Naive thymus-derived CD8-positive, alpha-beta T cell (primary cell): ENCODE results near the gene UFD1. TPM values are rescaled to one million over a fixed set of nuclear protein-coding genes. Genes with fewer than 3 reads are reported as not detected.
A peak's percentile ranks its signal among the peaks of the same experiment; 100 is the strongest.
"Not testable (repeated sequence)": the region's sequence is repeated elsewhere in the genome, so short reads cannot be mapped to it uniquely, and the experiment has no call there.

Experiments
- ATAC-seq, 2 donors: fragments of 150-1000 bp; cut with Tn5 transposase in 1 of 2; sonication (Bioruptor Pico), chemical (Tn5 transposase) in 1 of 2; 1 replicate in 1 of 2; 2 replicates in 1 of 2; pipeline ENCODE4 v1.10.0; 2021; ENCODE audit warnings: mild to moderate bottlenecking in 2 of 2, moderate library complexity in 2 of 2
- POLR2A ChIA-PET: fragments of 350-600 bp; sonication (Branson Sonifier 250); formaldehyde crosslinking; loops from one replicate; lab custom pipeline; 2021; ENCODE audit warnings: antibody characterized with exemption; lab: Charles Lee
- DNase-seq, 10 donors: peaks; one replicate each; pipeline versions ENCODE4 v3.0.0 to v3.0.0-alpha.2; 2020 to 2022
- H3K27ac Mint-ChIP-seq, 10 donors: one replicate each; pipeline ENCODE4 v1.8.0; 2020 to 2022; ENCODE audit warnings: mild to moderate bottlenecking in 10 of 10, mixed read lengths in 10 of 10, moderate library complexity in 4 of 10, inconsistent platforms in 1 of 10
- H3K27me3 Mint-ChIP-seq, 5 donors: one replicate each; pipeline ENCODE4 v1.8.0; 2021 to 2022; ENCODE audit warnings: mixed read lengths in 5 of 5
- H3K36me3 Mint-ChIP-seq, 3 donors: one replicate each; pipeline ENCODE4 v1.8.0; 2020 to 2022; ENCODE audit warnings: mixed read lengths in 3 of 3, mild to moderate bottlenecking in 2 of 3, inconsistent platforms in 1 of 3
- H3K4me1 Mint-ChIP-seq, 4 donors: one replicate each; pipeline ENCODE4 v1.8.0; 2021 to 2022; ENCODE audit warnings: mixed read lengths in 4 of 4
- H3K4me3 Mint-ChIP-seq, 10 donors: one replicate each; pipeline ENCODE4 v1.8.0; 2020 to 2022; ENCODE audit warnings: mild to moderate bottlenecking in 10 of 10, mixed read lengths in 10 of 10, moderate library complexity in 6 of 10, inconsistent platforms in 1 of 10
- H3K9me3 Mint-ChIP-seq, 9 donors: one replicate each; pipeline ENCODE4 v1.8.0; 2020 to 2022; ENCODE audit warnings: mixed read lengths in 9 of 9, mild to moderate bottlenecking in 3 of 9, inconsistent platforms in 1 of 9, moderate library complexity in 1 of 9
- polyA plus RNA-seq, 3 donors: library from polyadenylated mRNA; unstranded; fragments of 300-500 nt; fragmentation: Illumina TruSeq; gene quantifications; one replicate each; pipeline ENCODE4 v1.2.3, GENCODE V29; 2021
- total RNA-seq, 8 experiments: library from RNA in 2 of 8; stranded (reverse) in 2 of 8; gene quantifications; one replicate each; pipeline ENCODE4 v1.2.3 and lab custom pipeline; 2021 to 2026

The UFD1 gene
- total and polyA plus RNA-seq, 5 experiments from 2014 or later, result 50.2 to 80.9 (median 73.1) TPM

- DNase-seq, result no peak
- H3K36me3 Mint-ChIP-seq, result peaks cover 0 to 38% (median under 1%) of the 10 kb centered on the region in 3 donors
These were observed 30.1 kb downstream of the UFD1 start for GRCh38 chr22:19448739-19449421.

GRCh38 chr22:19448076-19448607 is 30.9 kb downstream of the UFD1 start:
- peak; percentile 13 to 32 for ATAC-seq
- peak overlapping the region; percentile 87 to 99 (median 96) for H3K27ac Mint-ChIP-seq
- POLR2A ChIA-PET, result interaction anchor here (0.7 to 5.3 kb wide), 6 partner anchors 15 to 304 kb away, joined by 3 to 105 read pairs (median 4); partner anchors contain the start of genes CDC45, ESS2, HIRA and MRPL40

More at GRCh38 chr22:19448739-19449421, 30.1 kb downstream of the UFD1 start:
- no peak for ATAC-seq
- peaks cover 19 to 42% (median 37%) of the 10 kb centered on the region in 4 donors for H3K4me1 Mint-ChIP-seq
- peak overlapping the region; percentile 39 to 98 (median 93) for H3K4me3 Mint-ChIP-seq
- POLR2A ChIA-PET, result no interaction called here
- H3K27ac Mint-ChIP-seq, result peak overlapping the region in 8 of 10 donors; percentile 65 to 98 (median 92)
- H3K27me3 Mint-ChIP-seq, result no peaks in the 10 kb centered on the region
- no peaks in the 10 kb centered on the region for H3K9me3 Mint-ChIP-seq

GRCh38 chr22:19447330-19448075 is 31.5 kb downstream of the UFD1 start, which contains the start of gene C22orf39:
Gene C22orf39, minus strand, starts transcription at chr22:19447711. Its CDS starts 23 bp downstream, at chr22:19447688.
- POLR2A ChIA-PET, result interaction anchor here (0.6 to 5.3 kb wide), 9 partner anchors 15 to 1555 kb away, joined by 3 to 105 read pairs (median 3); partner anchors contain the start of genes CDC45, ESS2, HIRA and MRPL40

More at GRCh38 chr22:19448076-19448607, 30.9 kb downstream of the UFD1 start:
- Mint-ChIP-seq H3K36me3 (peaks cover 0 to 37% (median 0%) of the 10 kb centered on the region in 3 donors), H3K27me3 (no peaks in the 10 kb centered on the region), H3K4me3 (peak overlapping the region; percentile 88 to 98 (median 94)), H3K4me1 (peaks cover 18 to 50% (median 42%) of the 10 kb centered on the region in 4 donors), H3K9me3 (no peaks in the 10 kb centered on the region)
- peak in 3 of 10 donors; percentile 10 to 26 (median 11) for DNase-seq

GRCh38 chr22:19446603-19447329 is 32.2 kb downstream of the UFD1 start:
- DNase-seq (peak in 1 of 10 donors; percentile 15), ATAC-seq (peak in 1 of 2 donors; percentile 41)
- H3K4me3 Mint-ChIP-seq, result peak overlapping the region; percentile 88 to 98 (median 94)
- H3K27me3 Mint-ChIP-seq, result no peaks in the 10 kb centered on the region
- peaks cover 0 to 41% (median 0%) of the 10 kb centered on the region in 3 donors for H3K36me3 Mint-ChIP-seq
- POLR2A ChIA-PET, result interaction anchor here (0.6 to 5.3 kb wide), 7 partner anchors 14 to 1555 kb away, joined by 3 to 105 read pairs (median 4); partner anchors contain the start of genes CDC45, ESS2, HIRA and MRPL40
- peaks cover 20 to 57% (median 49%) of the 10 kb centered on the region in 4 donors for H3K4me1 Mint-ChIP-seq
- H3K27ac Mint-ChIP-seq, result peak overlapping the region; percentile 84 to 97 (median 95)
- no peaks in the 10 kb centered on the region for H3K9me3 Mint-ChIP-seq

More at GRCh38 chr22:19447330-19448075, 31.5 kb downstream of the UFD1 start, which contains the start of gene C22orf39:
- H3K27me3 Mint-ChIP-seq, result no peaks in the 10 kb centered on the region
- ATAC-seq (peak; percentile 91 to 92), DNase-seq (peak; percentile 77 to 94 (median 88))
- peaks cover 0 to 37% (median 0%) of the 10 kb centered on the region in 3 donors for H3K36me3 Mint-ChIP-seq
- no peaks in the 10 kb centered on the region for H3K9me3 Mint-ChIP-seq
- peaks cover 18 to 54% (median 45%) of the 10 kb centered on the region in 4 donors for H3K4me1 Mint-ChIP-seq
- peak within 1 kb of the TSS; percentile 87 to 99 (median 96) for H3K27ac Mint-ChIP-seq
- H3K4me3 Mint-ChIP-seq, result peak within 1 kb of the TSS; percentile 88 to 98 (median 94)

- Mint-ChIP-seq H3K4me1 (peaks cover 21 to 64% (median 50%) of the 10 kb centered on the region in 4 donors), H3K27ac (peak overlapping the region in 9 of 10 donors; percentile 13 to 89 (median 53))
These were observed 33.6 kb downstream of the UFD1 start for GRCh38 chr22:19445279-19445982.

GRCh38 chr22:19443544-19444211 is 35.3 kb downstream of the UFD1 start:
- Mint-ChIP-seq H3K9me3 (no peaks in the 10 kb centered on the region), H3K27me3 (no peaks in the 10 kb centered on the region), H3K27ac (peak overlapping the region in 5 of 10 donors; percentile 2 to 56 (median 14)), H3K4me1 (peaks cover 22 to 66% (median 45%) of the 10 kb centered on the region in 4 donors), H3K4me3 (peak overlapping the region in 1 of 10 donors; percentile 12), H3K36me3 (peaks cover 0 to 41% (median 0%) of the 10 kb centered on the region in 3 donors)
- ATAC-seq, result no peak
- POLR2A ChIA-PET, result interaction anchor here (0.6 to 5.3 kb wide), 2 partner anchors 11 to 451 kb away, joined by 3 to 105 read pairs; partner anchors contain the start of genes HIRA and MRPL40
- no peak for DNase-seq

More at GRCh38 chr22:19445279-19445982, 33.6 kb downstream of the UFD1 start:
- Mint-ChIP-seq H3K36me3 (peaks cover 0 to 36% (median 0%) of the 10 kb centered on the region in 3 donors), H3K4me3 (peak overlapping the region in 7 of 10 donors; percentile 5 to 67 (median 47))
- not testable (repeated sequence) for H3K9me3 Mint-ChIP-seq, H3K27me3 Mint-ChIP-seq, ATAC-seq, DNase-seq
- POLR2A ChIA-PET, result interaction anchor here (5.3 kb wide), 1 partner anchor 13 kb away, joined by 105 read pairs; the partner anchor contains the start of genes HIRA and MRPL40

- Mint-ChIP-seq H3K27ac (peak overlapping the region in 4 of 10 donors; percentile 1 to 71 (median 18)), H3K36me3 (peaks cover 0 to 48% (median 0%) of the 10 kb centered on the region in 3 donors), H3K4me1 (peaks cover 21 to 52% (median 39%) of the 10 kb centered on the region in 4 donors), H3K4me3 (no peak overlapping the region), H3K9me3 (no peaks in the 10 kb centered on the region), H3K27me3 (no peaks in the 10 kb centered on the region)
- ATAC-seq, result no peak
- POLR2A ChIA-PET, result no interaction called here
- DNase-seq, result no peak
These were observed 36.8 kb downstream of the UFD1 start for GRCh38 chr22:19442166-19442565.

- Mint-ChIP-seq H3K9me3 (no peaks in the 10 kb centered on the region), H3K27ac (peak overlapping the region in 4 of 10 donors; percentile 19 to 71 (median 44)), H3K36me3 (peaks cover 0 to 61% (median 0%) of the 10 kb centered on the region in 3 donors), H3K27me3 (no peaks in the 10 kb centered on the region), H3K4me1 (peaks cover 12 to 39% (median 30%) of the 10 kb centered on the region in 4 donors), H3K4me3 (no peak overlapping the region)
- ATAC-seq (no peak), DNase-seq (no peak)
- POLR2A ChIA-PET, result interaction anchor here (0.8 kb wide), 1 partner anchor 29 kb away, joined by 3 read pairs; no protein-coding TSS in a partner anchor
These were observed 38.4 kb downstream of the UFD1 start for GRCh38 chr22:19440411-19441195.

- H3K36me3 Mint-ChIP-seq, result peaks cover 0 to 69% (median 0%) of the 10 kb centered on the region in 3 donors
- POLR2A ChIA-PET, result interaction anchor here (0.7 kb wide), 1 partner anchor 1353 kb away, joined by 3 read pairs; no protein-coding TSS in a partner anchor
- ATAC-seq (no peak), DNase-seq (no peak)
- no peaks in the 10 kb centered on the region for H3K27me3 Mint-ChIP-seq
- peak overlapping the region in 5 of 10 donors; percentile 0 to 40 (median 10) for H3K27ac Mint-ChIP-seq
- no peaks in the 10 kb centered on the region for H3K9me3 Mint-ChIP-seq
- peaks cover 8 to 25% (median 23%) of the 10 kb centered on the region in 4 donors for H3K4me1 Mint-ChIP-seq
- H3K4me3 Mint-ChIP-seq, result no peak overlapping the region
These were observed 40.7 kb downstream of the UFD1 start for GRCh38 chr22:19438298-19438697.
